NCI-H226 (cell line): ENCODE data around the gene UBA7.
"Not testable (repeated sequence)": the region's sequence is repeated elsewhere in the genome, so short reads cannot be mapped to it uniquely, and the experiment has no call there.

ENCODE experiments used
- DNase-seq: peaks from one replicate; pipeline ENCODE4 v3.0.0-alpha.2; 2015

Gene UBA7

DNA sequence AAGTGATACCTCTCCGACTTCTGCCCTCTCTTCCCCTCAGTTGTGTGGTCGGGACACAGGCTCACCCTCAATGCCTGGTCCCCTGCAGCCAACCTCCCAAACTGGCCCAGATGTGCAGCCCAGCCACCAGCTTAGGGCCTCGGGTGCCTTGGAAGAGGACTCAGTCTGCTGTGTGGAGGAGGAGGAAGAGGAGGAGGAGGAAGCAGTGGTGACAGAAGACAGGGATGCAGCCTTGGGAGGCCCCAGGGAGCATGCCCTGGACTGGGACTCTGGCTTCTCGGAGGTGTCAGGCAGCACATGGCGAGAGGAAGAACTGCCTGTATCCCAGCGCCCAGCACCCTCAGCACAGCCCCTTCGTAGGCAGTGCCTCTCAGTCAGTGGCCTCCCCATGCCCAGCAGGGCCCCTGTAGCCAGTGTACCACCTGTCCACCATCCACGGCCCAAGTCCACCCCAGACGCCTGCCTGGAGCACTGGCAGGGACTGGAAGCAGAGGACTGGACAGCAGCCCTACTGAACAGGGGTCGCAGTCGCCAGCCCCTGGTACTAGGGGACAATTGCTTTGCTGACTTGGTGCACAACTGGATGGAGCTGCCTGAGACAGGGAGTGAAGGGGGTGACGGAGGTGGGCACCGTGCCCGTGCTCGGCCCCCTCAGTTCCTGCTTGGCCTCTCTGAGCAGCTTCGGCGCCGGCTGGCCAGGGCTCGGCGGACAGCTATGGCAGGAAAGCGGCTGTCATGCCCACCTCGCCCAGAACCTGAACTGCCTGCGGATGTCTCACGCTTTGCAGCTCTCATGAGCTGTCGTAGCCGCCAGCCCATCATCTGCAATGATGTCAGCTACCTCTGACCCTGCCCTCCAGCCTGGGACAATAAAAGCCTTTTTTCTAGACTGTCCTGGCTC lies 9.4 kb downstream of the UBA7 start:
- DNase-seq, result no peak

GRCh38 chr3:49803465-49804140 lies 10.2 kb downstream of the UBA7 start:
- DNase-seq, result no peak

DNA sequence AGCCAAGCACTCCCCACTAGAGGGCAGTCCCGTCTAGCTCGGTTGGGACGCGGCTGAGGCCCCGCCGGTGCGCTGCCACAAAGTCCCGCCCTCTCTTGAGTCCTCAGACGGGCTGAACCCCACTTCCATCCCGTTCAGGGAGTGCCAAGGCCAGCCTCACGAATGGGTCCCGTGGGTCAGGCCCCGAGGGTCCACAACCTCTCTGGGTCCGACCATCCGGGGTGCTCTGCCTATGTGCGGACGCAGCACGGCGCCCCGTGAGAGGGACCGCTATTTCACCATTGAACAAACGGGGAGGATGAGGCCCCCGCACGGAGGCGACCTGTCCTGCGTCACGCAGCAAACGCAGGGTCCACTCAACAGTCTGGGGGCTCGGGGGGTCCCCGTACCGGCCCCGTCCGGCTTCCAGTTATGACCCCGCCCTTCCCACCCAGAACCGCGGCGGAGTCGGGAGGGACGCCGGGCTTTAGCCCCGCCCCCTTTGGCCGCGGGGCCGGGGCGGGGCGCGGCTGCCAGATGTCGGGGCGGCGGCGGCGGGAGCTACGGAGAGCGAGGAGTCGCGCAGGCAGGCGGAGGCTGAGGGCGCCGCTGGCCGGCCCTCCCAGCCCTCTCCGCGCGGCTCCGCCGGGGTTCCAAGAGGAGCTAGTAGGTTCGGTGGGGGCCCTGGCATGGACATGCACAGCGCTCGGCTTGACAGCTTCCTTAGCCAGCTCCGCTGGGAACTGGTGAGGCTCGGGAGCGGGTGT lies 10.9 kb downstream of the UBA7 start, which contains the start of gene INKA1:
INKA1 (plus strand) TSS at position 543 of the 746 bp plus-strand sequence; CDS start at position 675, 132 bp downstream.
- peak; percentile 68 for DNase-seq

- no peak for DNase-seq
Measured at GRCh38 chr3:49801160-49801559, 12.6 kb downstream of the UBA7 start.

- DNase-seq, result peak; percentile 92
Measured at GRCh38 chr3:49799761-49800160, 14.0 kb downstream of the UBA7 start, which contains the start of gene CDHR4. Gene CDHR4, minus strand, starts transcription at chr3:49799873. Its CDS starts 61 bp downstream, at chr3:49799812.

DNA sequence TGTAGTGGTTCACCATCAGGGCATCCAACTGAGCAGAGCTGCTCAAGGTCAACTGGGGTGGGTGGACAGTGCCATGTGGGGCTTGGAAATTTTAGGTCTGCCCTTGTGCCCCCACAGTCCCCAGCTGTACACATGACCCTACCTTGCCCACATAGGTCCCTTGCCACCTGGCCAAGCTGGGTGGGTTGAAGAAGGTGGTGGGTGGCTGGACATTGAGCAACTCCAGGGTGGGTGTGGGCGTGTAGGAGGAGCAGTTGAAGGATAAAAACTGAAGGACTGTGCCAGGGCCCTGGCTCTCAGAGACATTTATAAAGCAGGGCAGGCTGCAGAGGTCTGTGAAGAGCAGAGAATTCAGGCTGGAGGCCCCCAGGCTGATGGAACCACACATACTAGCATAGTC lies 14.6 kb downstream of the UBA7 start:
- DNase-seq, result no peak

DNA sequence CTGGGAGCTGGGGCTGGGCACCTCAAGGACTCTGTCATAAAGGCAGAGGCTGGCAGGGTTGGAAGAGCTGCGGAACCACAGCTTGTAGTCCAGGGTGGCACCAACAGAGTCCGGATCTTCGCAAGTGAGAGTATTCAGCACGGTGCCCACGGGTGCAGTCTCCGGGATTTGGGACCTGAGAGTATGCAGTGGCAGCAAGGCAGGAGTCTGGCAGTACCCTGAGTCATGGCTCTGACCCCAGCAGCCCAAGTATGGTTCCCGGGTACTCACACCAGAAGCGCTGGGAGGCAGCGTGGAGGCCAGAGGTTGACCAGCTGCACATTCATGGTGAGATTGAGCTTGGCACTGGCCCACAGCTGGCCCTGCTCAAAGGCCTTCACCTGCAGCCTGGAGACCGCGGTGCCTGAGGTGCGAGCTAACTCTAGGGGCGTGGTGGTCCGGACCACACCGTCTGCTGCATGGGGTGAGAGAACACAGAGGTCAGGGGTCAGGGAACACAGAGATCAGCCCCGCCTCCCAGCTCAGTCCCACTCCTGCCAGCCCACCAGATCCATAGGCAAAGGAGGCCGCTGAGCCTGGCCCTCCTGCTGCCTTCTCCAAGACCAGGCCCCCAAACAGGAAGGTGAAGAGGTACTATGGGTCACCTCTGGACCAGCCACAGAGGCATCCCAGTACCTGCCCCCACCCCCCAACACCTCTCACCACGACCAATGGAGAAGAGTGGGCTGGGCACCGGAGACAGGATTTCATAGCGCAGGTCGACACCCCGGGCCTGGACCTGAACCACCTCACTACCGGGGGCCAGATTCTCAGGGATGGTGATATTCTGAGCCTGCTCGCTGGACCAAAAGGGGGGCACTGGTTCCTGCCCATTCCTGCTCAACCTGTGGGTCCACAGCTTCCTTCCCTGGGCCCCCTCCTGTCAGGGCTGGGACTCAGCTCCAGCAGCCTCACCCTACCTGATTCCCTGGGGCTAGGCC lies 18.5 kb downstream of the UBA7 start:
- no peak for DNase-seq

GRCh38 chr3:49794431-49794830 lies 19.3 kb downstream of the UBA7 start:
- no peak for DNase-seq

GRCh38 chr3:49793486-49794085 lies 20.2 kb downstream of the UBA7 start:
- DNase-seq, result no peak

DNA sequence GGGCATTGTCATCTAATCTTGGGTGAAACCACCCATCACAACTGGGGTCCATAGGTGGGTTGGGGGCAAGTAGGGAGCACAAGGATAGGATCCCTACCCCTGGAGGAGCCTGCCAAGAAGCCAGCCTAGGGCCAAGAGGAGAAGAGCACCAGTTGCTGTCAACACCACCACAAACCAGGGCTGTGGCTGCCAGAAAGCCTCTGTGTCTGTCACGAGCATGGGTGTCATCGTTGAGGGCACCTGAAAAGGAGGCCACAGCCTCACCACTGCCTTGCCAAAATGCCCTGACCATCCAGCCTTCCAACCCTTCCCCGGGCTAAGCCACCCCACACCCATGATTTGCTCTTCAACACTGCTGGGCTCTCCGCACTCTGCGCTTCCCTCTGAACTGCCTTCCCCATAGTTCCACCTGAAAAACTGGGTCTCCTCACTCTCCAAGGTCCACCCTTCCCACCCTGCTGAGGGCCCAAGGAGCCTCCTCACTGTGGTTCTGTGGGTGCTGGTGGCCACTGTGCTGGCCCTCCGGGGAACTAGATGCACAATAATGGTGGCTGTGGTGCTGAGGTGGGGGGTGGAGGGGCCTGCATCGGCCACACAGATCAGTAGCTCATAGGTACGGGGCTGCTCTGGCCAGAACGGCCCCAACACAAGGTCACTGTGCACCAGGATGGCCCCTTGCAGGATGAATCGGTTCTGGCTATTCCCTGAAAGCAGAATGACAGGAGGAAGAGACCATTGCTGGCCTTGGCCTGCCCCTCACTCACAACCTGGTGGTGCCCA lies 21.2 kb downstream of the UBA7 start:
- no peak for DNase-seq

DNA sequence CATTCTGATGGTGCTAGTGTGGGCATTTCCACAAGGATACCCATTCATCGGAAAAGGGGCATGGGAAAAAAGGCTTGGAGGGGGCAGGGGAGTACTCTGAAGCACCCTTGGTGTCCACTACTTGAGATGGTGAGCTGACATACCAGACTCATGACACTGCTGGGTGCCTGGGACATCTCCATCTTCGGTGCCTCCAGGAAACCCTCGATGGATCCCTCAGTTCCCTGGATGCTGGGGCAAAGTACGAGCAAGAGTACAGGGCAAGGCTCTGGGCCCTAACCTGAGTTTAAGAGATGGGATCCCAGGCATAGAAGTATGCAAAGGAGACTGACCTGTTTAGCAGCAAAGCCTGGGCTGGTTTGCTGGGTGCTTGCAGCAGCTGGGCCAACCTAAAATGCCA lies 22.2 kb downstream of the UBA7 start:
- DNase-seq, result no peak

DNA sequence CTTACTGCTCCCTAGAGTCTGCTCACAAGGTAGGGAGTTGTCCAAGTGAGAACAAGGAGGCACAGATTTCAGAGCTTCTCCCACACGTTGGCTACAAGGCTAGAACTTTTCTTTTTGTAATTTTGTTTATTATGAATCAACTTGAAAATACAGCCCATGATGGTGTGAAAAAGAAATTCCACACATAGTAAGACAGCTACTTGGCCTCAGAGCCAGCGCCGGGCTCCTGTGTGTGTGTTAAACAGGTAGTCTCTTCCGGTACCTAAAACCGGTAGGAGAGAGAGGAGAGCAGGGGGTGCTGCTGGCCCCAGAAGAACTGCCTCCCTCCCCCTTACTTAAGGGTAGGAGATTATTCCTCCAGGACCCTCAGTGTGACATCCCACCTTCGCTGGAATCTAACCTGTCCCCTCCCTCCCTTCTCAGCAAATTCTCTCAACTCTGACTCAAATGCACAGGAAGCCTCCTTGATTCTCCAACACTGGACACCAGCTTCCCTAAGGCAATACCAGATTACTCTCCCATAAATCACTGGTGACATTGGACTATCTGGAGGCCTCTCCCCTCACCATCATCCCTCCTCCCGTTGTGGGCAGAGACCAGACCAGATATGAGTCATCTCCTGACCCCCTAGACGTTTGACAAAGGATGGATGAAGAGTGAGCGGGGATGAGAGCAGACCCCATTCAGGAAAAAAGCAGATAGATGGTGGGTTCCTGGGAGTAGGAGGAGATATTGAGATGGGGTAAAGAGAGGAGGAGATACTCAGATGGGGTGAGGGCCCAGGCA lies 22.9 kb downstream of the UBA7 start:
- DNase-seq, result peak; percentile 94

DNA sequence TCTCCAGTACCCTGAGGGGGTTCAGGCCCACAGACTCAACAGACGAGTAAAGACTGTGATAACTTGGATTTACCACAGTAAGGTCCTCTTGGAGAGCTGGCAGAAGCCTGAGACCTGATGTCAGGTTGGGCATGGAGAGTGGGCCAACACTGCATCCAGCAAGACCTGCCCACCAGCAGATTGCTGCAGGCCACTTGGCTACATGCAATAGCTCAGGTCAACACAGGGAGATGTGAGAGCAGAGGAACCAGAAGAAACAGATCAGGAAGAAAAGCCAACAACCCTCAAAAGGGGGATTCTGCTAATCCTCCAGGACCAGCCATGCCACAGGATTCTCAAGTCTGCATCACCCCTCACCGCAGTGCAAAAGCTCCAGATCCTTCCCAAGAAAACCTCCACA lies 25.7 kb downstream of the UBA7 start:
- no peak for DNase-seq

GRCh38 chr3:49787536-49787935 lies 26.2 kb downstream of the UBA7 start:
- no peak for DNase-seq

DNA sequence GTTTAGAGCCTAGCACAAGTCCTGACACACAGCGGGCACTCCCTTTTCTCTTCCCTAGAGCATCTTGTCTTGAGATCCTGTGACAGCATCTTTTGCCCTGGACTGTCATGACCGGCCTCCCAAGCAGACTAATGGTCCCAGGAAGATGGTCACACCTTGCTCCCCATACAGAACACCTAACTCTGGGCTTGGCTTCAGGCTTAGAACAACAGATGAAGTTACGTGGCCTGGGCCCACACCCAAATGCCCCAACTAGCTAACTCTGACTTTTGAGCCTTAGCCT lies 26.6 kb downstream of the UBA7 start:
- DNase-seq, result no peak

GRCh38 chr3:49786357-49787181 lies 27.2 kb downstream of the UBA7 start, which contains the start of gene IP6K1:
Gene IP6K1, minus strand, starts transcription at chr3:49786542. Its CDS starts 38,502 bp downstream, at chr3:49748040.
- peak; percentile 100 for DNase-seq

DNA sequence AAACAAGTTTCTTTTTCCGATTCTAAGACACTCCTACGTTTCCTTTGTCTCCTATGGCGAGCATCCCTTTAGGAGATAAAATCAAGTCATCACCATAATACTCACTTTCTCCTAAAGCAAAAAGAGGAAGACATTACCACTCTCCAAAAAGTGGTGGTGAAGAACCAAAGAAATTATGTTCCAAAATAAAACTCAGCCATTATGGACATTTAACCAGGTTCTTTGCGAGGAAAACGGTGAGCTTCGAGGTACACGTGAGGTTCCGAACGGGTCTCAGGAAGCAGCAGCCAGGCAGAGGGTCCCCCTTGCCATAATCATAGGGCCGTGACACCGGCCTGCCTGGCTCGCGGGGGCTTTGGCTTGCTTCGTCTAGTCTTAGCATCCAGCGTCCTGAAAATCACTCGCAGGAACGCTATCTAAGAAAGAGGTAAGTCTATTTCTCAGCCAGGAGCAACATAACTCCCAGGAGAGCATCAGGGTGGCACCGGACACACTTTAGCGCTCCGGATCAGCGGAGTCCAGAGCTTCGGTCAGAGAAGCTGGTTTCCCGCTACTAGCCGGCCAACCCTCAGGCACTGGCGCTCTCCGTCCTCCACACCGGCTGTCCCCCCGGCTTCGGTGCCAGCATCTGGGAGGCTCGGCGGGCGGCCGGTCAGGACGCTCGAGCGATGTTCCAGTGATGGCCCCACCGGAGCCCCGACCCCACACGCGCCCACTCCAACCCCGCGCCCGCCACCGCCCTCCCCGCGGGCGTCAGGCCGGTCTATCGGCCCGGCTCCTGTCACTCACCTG lies 28.0 kb downstream of the UBA7 start:
- DNase-seq, result no peak

GRCh38 chr3:49782277-49782676 lies 31.5 kb downstream of the UBA7 start:
- DNase-seq, result not testable (repeated sequence)
